Vagina (tissue), 2 donors: Measurements from ENCODE around the gene MAP4K4.

Experiments
- POLR2A ChIP-seq, 2 donors: fragments of 450-650 bp; IDR thresholded peaks; one replicate each; pipeline ENCODE4 v1.6.1; 2017; ENCODE audit warnings: antibody characterized with exemption in 2 of 2, mild to moderate bottlenecking in 2 of 2, moderate library complexity in 2 of 2
- TF ChIP-seq, protein P1 (sequence below), 3 experiments: fragments of 450-650 bp in 2 of 3; fragments of 200-600 bp in 1 of 3; sonication (generic) in 1 of 3; IDR thresholded peaks; one replicate each; pipeline ENCODE4 v1.5.1; 2017 to 2019; ENCODE audit warnings: antibody characterized with exemption in 3 of 3, mild to moderate bottlenecking in 2 of 3, moderate library complexity in 2 of 3

DNA sequence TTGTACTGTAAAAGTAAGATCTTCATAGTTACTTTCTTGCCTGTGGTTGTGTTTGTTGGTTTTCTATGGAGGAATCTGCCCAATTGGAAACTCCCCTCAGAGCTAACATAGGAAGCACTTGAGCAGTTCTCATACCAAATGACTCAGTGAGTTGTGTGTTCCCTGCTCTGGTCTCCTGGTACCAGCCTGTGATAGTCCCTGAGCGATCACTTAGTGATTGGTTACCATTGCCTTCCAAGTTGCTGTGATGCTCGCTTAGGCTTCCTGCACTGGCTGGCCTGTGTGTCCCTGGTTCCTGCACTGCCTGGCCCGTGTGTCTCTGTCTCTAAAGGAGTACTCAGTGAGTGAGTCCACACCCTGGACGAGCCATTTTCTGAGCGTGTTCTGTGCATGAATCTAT lies 133.0 kb downstream of the MAP4K4 start:
- TF ChIP-seq POLR2A (IDR thresholded peaks at IDR 0.05): no peak
- TF ChIP-seq, protein P1, sequence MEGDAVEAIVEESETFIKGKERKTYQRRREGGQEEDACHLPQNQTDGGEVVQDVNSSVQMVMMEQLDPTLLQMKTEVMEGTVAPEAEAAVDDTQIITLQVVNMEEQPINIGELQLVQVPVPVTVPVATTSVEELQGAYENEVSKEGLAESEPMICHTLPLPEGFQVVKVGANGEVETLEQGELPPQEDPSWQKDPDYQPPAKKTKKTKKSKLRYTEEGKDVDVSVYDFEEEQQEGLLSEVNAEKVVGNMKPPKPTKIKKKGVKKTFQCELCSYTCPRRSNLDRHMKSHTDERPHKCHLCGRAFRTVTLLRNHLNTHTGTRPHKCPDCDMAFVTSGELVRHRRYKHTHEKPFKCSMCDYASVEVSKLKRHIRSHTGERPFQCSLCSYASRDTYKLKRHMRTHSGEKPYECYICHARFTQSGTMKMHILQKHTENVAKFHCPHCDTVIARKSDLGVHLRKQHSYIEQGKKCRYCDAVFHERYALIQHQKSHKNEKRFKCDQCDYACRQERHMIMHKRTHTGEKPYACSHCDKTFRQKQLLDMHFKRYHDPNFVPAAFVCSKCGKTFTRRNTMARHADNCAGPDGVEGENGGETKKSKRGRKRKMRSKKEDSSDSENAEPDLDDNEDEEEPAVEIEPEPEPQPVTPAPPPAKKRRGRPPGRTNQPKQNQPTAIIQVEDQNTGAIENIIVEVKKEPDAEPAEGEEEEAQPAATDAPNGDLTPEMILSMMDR (IDR thresholded peaks at IDR 0.05): no peak
